Nucleus accumbens (tissue), 56 donors: ENCODE results near the gene DHDH.
"Not testable (repeated sequence)": the region's sequence is repeated elsewhere in the genome, so short reads cannot be mapped to it uniquely, and the experiment has no call there.

Source experiments
- DNase-seq, 56 donors: peaks; one replicate each; lab custom pipeline; 2025; lab: John Stamatoyannopoulos, UW

DHDH gene

DNA sequence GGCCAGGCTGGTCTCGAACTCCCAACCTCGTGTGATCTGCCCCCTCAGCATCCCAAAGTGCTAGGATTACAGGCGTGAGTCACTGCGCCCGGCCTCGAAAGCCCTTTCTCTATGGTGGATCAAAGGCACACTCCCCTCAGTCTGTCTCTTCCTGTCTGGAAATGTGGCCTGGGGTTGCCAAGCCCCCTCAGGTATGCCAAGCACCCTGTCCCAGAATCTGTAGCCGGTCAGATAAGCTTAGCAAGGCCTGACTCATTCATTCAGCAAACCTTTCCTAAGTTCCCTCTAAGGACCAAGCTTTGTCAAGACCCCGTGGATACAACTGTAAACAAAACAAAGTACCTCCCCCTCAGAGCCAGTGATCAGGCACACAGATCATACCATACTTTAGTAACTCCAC, 19.3 kb upstream of the DHDH start:
- DNase-seq: no peak

GRCh38 chr19:48915757-48916156, 17.7 kb upstream of the DHDH start:
- peak in 1 of 56 donors; percentile 7 for DNase-seq

- no peak for DNase-seq
Observed at GRCh38 chr19:48918071-48918470, 15.4 kb upstream of the DHDH start.

- DNase-seq: peak in 6 of 56 donors; percentile 1 to 29 (median 3)
Observed at GRCh38 chr19:48918801-48919247, 14.7 kb upstream of the DHDH start.

GRCh38 chr19:48919271-48919670, 14.2 kb upstream of the DHDH start:
- not testable (repeated sequence) for DNase-seq

DNA sequence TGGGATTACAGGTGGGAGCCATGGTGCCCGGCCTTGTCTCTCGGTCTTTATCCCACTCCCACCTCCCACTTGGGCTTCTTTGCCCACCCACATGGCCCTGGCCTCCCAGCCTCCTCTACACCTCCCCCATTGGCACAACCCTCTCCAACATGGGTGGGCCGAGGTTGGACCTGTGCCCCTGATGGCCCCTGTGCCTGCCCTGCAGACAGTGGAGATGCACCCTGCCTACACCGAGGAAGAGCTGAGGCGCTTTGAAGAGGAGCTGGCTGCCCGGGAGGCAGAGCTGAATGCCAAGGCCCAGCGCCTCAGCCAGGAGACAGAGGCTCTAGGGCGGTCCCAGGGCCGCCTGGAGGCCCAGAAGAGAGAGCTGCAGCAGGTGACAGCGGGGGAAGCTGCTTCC, 12.6 kb upstream of the DHDH start:
- DNase-seq: no peak

DNA sequence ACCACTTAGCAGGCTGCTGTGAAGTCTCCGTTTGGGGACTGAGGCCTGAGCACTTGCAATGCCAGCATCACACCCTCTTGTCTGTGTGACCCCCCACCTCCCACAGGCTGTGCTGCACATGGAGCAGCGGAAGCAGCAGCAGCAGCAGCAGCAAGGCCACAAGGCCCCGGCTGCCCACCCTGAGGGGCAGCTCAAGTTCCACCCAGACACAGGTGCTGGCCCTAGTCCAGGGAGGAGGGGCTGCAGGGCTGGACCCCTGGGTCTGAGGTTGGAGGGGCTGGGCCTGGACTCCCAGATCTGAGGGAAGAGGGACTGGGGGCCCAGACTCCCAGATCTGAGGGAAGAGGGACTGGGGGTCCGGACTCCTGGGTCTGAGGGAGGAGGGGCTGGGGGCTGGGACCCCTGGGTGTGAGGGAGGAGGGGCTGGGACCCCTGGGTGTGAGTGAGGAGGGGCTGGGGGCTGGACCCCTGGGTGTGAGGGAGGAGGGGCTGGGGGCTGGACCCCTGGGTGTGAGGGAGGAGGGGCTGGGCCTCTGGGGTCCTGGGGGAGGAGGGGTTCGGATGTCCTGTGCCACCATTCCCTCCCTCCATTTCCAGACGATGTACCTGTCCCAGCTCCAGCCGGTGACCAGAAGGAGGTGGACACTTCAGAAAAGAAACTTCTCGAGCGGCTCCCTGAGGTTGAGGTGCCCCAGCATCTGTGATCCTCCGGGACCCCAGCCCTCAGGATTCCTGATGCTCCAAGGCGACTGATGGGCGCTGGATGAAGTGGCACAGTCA, 11.6 kb upstream of the DHDH start:
- no peak for DNase-seq

DNA sequence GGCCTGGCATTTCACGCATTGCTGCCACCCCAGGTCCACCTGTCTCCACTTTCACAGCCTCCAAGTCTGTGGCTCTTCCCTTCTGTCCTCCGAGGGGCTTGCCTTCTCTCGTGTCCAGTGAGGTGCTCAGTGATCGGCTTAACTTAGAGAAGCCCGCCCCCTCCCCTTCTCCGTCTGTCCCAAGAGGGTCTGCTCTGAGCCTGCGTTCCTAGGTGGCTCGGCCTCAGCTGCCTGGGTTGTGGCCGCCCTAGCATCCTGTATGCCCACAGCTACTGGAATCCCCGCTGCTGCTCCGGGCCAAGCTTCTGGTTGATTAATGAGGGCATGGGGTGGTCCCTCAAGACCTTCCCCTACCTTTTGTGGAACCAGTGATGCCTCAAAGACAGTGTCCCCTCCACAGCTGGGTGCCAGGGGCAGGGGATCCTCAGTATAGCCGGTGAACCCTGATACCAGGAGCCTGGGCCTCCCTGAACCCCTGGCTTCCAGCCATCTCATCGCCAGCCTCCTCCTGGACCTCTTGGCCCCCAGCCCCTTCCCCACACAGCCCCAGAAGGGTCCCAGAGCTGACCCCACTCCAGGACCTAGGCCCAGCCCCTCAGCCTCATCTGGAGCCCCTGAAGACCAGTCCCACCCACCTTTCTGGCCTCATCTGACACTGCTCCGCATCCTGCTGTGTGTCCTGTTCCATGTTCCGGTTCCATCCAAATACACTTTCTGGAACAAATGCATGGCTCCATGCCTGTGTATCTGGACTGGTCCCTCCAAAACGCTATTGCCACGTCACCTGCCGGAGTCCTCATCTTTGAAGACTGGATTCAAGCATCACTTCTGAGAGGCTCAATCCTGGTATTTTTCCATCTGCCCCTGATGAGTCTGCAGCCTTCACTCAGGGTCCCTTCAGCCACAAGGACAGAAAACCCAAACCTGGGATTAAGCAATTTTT, 10.7 kb upstream of the DHDH start:
- DNase-seq: no peak

GRCh38 chr19:48925240-48925843, 8.2 kb upstream of the DHDH start:
- DNase-seq: no peak

- DNase-seq: not testable (repeated sequence)
Observed at GRCh38 chr19:48925890-48926289, 7.6 kb upstream of the DHDH start.

GRCh38 chr19:48926909-48927308, 6.6 kb upstream of the DHDH start:
- peak in 41 of 56 donors; percentile 1 to 80 (median 29) for DNase-seq

- not testable (repeated sequence) for DNase-seq
Observed at GRCh38 chr19:48927692-48928091, 5.8 kb upstream of the DHDH start.

DNA sequence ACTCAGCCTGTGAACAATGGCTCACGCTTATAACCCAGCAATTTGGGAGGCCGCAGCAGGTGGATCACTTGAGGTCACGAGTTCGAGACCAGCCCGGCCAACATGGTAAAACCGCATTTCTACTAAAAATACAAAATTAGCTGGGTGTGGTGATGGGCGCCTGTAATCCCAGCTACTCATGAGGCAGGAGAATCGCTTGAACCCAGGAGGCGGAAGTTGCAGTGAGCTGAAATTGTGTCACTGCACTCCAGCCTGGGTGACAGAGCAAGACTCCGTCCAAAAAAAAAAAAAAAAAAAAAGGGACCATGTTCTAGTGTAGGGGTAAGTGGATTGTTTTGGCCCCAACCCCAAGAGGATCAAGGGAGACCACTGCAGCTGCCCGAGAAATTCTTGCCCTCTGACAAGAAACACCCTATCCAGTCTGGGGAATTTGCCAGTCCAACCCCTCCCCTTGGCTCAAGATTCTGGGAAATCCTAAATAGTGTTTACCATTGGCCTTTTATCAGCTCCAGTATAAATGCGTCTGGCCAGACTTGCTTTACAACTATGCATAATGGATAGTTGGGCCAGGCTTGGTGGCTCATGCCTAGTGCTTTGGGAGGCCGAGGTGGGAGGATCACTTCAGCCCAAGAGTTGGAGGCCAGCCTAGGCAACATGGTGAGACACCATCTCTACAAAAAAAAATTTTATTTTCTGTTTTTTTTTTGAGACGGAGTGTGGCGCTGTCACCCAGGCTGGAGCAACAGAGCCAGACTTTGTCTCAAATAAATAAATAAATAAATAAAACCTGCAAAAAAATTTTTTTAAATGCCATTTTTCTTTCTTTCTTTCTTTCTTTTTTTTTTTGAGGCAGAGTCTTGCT, 5.1 kb upstream of the DHDH start:
- DNase-seq: no peak

DNA sequence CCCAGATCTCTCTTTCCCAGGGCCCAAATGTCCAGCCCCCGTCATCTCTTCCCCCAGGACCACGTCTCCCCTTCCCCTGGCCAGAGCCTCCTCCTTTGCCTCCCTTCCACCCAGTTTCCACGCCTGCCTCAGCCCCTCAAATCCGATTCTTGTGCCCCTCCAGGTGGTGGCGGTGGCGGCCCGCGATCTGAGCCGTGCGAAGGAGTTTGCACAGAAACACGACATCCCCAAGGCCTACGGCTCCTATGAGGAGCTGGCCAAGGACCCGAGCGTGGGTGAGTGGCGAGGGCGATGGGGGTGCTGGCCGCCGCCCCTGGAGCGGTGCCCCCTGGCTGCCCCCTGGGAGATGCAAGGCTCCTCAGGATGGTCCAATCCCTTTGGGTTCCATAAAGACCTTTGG, 1.3 kb downstream of the DHDH start:
- DNase-seq: no peak

DNA sequence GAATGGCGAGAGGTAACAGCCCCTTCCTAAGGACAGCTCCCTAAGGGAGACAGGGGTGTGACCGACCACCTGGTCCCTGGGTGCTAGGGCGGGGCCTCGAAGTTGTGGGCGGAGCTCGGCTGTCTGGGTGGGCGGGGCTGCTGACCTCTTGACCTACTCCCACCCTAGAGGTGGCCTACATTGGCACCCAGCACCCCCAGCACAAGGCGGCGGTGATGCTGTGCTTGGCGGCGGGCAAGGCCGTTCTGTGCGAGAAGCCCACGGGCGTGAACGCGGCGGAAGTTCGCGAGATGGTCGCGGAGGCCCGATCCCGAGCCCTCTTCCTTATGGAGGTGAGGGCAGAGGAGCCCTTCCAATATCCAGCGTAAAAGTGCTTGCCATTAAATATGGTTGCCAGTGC, 2.4 kb downstream of the DHDH start:
- DNase-seq: no peak

DNA sequence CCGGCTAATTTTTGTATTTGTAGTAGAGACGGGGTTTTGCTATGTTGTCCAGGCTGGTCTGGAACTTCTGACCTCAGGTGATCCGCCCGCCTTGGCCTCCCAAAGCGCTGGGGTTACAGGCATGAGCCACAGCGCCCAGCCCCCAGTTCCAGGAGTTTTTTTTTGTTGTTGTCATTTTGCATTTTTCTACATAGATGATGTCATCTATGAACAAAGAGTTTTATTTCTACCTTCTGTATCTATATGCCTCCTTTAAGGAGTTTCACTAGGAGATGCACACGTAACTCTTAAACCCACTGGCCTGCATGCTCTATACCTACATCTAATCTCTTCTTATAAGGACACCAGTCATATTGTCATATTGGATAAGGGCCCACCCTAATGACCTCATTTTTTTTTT, 4.8 kb downstream of the DHDH start:
- DNase-seq: no peak

DNA sequence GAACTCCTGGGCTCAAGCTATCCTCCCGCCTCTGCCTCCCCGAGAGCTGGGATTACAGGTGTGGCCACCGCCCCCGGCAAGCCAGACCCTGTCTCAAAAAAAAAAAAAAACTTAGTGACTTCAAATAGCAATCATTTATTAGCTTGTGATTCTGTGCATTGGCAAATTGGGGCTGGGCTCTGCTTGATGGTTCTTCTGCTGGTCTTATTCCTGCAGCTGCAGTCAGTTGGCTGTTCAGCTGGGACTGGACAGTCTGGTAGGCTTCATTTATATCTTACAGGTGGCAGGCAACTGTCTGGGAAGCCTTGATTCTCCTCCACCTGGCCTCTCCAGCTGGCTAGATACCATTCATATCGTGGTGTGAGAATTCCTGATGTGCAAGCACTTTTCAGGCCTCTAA, 7.4 kb downstream of the DHDH start:
- DNase-seq: no peak

- DNase-seq: no peak
Observed at GRCh38 chr19:48943081-48943480, 9.6 kb downstream of the DHDH start.

DNA sequence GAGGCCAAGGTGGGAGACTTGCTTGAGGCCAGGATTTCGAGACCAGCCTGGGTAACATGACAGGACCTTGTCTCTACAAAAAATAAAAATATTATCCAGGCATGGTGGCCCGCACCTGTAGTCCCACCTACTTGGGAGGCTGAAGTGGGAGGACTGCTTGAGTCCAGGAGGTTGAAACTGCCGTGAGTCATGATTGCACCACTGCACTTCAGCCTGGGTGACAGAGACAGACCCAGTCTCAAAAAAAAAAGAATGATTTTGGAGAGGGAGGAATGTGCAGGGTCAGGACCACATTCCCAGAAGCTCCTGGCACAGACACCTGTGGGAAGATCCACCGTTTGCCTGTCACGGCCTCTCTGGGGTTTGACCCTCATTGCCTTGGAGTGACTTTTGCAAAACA, 11.9 kb downstream of the DHDH start:
- no peak for DNase-seq

DNA sequence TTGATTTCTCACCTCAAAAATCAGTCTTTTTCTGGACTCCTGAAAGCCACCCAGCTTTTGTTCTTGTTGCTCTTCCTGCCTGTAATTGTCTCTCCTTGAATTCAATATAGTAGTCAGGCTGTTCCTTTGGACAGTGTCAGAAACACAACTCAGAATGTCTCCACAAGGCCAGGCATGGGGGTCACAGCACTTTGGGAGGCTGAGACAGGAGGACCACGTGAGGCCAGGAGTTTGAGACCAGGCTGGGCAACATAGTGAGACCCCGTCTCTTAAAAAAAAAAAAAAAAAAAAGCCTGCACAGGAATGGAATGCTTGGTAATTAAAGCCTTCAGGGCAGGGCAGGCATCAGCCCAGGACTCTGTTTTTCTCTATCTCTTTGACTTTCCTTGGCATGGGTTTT, 12.3 kb downstream of the DHDH start:
- no peak for DNase-seq
